Posterior cingulate gyrus (tissue), 11 donors: ENCODE measurements around the gene RIPK1.
"Not testable (repeated sequence)": the region's sequence is repeated elsewhere in the genome, so short reads cannot be mapped to it uniquely, and the experiment has no call there.

Source experiments
- DNase-seq, 10 donors: peaks; one replicate each; pipeline versions ENCODE4 v3.0.0 to v3.0.0-alpha.2; 2020 to 2021; ENCODE audit warnings: mixed read lengths in 3 of 10
- intact Hi-C: fragments of 100-400 bp; cut with DNase I; formaldehyde crosslinking; loops from one replicate; pipeline ENCODE4 v1.15.1; 2023

The RIPK1 gene

DNA sequence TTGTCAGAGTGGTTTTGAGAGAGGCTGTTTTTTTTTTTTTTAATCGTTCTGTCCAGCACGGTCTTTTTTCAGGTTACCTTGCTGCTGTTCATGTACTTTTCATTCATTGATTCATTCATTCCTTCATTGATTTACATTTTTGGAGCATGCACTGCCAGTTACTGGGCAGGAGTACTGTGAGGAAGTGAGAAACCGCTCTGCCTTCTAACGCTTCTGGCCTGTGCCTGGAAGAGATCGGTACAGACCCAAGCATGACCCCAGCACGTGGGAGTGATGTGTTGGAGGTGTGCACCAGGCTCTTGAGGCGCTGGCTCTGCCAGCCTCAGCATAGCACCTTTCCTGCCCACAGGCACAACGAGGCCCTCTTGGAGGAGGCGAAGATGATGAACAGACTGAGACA lies 9.1 kb downstream of the RIPK1 start:
- intact Hi-C loops, result no loop called here
- DNase-seq, result no peak

DNA sequence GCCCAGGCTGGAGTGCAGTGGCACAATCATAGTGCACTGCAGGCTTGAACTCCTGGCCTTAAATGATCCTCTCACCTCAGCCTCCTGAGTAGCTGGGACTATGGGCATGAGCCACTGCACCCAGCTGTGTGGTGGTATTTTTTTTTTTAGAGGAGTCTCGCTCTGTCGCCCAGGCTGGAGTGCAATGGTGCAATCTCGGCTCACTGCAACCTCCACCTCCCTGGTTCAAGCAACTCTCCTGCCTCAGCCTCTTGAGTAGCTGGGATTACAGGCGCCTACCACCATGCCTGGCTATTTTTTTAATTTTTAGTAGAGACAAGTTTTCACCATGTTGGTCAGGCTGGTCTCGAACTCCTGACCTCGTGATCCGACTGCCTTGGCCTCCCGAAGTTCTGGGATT lies 10.7 kb downstream of the RIPK1 start:
- intact Hi-C loops, DNase-seq: not testable (repeated sequence)

DNA sequence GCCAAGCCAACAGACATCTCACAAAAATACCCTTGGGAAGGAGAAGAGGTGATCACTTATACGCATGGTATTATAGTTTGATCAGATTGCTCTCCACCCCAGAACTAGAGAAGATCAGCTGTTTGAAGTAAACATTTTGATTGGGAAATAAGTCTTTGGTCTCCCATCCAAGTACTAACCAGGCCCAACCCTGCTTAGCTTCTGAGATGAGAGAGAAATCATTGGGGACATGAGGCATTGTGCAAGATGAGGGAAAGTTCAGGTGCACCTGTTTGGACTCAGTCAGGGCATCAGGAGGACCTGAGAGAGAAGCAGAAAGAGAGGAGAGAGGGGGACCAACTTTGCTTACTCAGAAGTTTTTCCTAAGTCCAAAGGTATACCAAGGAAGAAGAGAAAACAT lies 11.4 kb downstream of the RIPK1 start:
- no peak for DNase-seq
- intact Hi-C loops, result no loop called here

DNA sequence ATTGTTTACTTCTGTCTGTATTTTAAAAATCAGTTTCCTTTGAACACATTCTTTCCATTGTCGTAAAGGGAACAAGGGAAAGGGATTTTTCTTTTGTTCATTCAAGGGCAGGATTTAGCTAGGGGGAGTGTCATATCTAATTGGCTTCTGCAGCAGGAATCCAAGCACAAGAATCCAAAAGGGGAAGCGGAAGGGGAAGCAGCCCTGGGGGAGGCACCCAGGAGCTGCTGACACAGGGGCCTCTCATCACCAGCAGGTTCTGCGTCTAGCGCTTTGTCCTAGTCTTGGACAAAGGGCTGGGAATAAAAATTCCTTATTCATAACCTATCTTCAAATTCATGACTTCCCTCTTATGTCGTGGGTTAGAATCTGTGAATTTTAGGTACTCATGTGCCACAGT lies 13.7 kb downstream of the RIPK1 start:
- DNase-seq, result no peak
- intact Hi-C loops, result no loop called here

DNA sequence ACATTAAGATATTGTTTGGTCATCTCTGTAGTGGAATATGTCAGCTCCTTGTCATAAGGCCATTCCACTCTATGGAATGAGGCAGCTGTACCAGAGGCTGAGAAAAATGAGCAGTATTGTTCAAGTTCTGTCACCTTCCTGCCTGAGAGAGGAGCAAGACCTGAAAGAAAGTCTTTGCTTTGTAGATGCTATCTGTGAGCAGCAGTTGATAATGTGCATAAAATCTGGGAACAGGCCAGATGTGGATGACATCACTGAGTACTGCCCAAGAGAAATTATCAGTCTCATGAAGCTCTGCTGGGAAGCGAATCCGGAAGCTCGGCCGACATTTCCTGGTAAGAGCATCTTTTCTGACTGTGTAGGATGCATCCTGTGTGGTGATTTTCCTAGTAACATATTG lies 16.8 kb downstream of the RIPK1 start:
- no peak for DNase-seq
- intact Hi-C loops, result no loop called here

DNA sequence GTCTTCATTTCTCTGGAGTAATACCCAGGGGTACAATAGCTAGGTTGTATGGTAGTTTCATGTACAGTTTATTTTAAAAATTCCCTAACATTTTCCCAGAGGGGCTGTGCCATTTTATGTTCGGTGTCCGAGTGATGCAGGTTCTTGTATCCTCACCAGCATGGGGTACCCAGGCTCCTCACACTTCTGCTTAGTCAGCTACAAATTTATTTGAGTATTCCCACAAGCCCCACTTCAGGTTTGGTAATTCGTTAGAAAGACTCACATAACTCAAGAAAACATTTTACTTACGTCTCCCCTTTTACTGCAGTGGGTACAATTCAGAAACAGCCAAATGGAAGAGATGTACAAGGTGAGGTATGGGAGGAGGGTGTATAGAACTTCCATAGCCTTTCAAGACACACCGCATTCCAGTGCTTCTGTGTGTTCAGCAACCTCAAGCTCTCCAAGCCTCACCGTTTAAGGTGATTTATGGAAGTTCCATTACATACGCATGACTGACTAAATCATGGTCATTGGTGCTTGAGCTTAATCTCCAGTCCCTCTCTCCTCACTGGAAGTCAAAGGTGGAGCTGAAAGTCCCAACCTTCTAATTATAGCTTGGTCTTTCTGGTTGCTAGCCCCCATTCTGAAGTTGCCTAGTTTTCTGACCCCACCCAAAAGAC lies 18.1 kb downstream of the RIPK1 start:
- DNase-seq, result no peak
- intact Hi-C loops, result no loop called here

DNA sequence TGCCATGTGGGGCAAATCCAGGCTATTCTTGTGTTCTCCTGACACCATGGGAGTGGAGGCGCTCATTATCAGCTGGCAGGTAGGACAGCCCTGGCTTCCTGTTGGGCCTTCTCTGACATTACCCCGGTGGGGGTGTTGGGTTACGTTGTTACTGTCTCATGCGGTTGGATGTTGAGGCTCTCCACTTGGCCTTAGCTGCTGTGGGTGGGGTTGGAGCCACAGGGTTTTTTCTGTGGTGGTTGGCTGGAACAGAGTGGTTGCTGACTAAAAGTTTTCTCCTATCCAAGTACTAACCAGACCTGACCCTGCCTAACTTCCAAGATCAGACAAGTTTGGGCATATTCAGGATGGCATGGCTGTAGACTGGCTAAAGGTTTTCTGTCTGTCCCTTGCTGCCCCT lies 20.2 kb downstream of the RIPK1 start:
- intact Hi-C loops, result no loop called here
- no peak for DNase-seq

DNA sequence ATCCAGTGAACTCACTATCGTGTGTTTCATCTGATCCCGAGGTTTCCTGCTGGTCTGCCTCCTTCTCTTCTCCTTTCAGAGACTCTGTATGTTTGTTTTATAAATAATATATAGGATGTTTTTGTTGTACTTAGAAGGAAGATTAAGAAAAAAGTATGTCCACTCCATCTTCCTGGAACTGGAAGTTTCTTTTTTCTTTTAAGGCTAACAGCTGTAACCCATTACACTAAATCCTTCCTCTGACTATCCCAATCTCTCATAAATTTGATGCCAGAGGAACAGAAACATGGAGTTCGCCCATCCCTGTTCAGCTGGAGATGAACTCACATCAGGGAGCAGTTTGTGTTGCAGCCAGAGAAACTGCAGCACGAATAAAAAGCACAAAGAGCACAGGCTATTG lies 20.7 kb downstream of the RIPK1 start:
- intact Hi-C loops, result no loop called here
- DNase-seq, result no peak

DNA sequence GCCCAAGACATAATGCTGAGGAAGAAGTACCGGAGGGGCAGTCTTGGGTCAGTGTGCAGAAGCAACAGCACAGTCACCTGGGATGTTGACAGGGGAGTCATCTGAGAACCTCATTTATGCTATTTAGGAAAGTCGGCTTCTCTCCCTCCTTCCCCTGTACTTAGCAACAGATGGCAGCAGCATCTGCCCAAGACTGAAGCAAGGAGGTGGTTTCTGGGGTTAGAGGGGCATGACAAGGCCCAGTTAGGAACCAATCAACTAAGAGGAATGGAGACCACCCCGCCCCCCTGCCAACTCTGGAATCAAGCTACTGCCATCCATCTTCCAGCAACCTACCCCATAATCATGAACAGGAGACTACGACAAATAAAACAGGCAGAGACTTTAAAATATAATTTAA lies 21.7 kb downstream of the RIPK1 start:
- DNase-seq, result no peak
- intact Hi-C loops, result no loop called here

DNA sequence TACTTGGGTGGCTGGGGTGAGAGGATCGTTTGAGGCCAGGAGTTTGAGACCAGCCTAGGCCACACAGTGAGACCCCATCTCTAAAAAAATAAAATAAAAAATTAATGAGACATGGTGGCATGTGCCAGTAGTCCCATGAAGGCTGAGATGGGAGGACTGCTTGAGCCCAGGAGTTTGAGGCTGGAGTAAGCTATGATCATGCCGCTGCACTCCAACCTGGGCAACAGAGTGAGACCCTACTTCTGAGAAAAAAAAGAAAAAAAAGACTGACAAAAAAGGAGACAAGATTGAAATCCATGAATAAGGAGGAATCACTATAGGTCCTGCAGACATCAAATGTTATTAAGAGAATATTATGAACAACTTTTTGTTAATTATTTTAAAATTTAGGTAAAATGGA lies 26.5 kb downstream of the RIPK1 start:
- no peak for DNase-seq
- intact Hi-C loops, result no loop called here

DNA sequence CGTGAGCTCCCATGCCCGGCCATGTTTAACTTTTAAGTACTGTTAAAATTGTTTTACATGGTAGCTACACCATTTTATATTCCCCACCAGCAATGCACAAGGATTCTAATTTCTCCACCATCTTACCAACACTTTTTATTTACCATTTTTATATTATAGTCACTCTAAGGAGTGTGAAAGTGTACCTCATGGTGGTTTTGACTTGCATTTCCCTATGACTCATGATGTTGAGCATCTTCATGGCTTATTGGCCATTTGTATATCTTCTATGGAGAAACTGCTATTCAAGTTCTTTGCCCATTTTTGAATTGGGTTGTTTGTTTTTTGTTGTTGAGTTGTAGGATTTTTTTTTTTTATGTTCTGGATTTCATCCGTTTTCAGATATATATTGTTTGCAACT lies 34.6 kb downstream of the RIPK1 start:
- intact Hi-C loops, result no loop called here
- no peak for DNase-seq

DNA sequence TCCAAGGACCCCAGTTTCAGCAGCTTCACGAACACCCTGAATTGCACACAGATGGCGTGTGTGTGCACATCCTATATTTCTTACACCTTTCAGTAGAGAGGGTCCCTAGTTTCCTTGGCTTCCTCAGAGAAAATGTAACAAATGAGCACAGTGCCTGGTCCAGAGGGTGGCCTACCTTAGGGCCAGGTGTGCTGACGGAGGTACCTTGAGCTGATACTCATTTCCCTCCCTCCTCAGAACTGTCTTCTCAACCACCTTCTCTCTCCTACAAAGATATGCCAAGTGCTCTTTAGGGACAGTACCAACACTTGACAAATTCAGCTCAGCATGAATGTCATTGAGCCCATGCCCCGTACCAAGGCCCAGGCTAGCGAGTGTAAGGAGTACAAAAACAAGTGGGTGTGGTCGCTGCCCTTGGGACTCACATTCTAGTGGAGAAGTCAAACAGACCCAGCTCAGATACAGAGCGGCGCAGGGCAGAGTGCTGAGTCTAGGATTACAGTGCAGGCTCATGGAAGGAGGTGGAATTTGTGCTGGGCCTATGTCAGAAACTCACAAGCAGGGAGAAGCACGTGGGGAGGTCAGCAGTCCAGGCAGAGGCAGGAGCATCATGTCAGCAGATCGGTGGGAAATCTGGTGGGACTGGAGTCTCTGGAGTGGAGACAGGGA lies 40.6 kb downstream of the RIPK1 start:
- DNase-seq, result no peak
- intact Hi-C loops, result no loop called here

DNA sequence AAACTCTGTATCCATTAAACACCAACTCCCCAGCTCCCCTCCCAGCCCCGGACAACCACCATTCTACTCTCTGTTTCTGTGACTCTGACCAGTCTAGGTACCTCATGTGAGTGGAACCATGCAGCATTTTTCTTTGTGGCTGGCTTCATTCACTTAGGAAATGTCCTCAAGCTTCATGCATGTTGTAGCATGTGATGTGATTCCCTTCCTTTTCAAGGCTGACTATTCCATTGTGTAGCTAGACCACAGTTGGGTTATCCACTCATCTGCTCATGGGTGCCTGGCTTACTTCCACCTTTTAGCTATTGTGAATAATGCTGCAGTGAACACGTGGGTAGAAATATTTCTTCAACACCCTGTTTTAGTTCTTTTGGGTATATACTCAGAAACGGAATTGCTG lies 41.5 kb downstream of the RIPK1 start:
- no peak for DNase-seq
- intact Hi-C loops, result no loop called here

DNA sequence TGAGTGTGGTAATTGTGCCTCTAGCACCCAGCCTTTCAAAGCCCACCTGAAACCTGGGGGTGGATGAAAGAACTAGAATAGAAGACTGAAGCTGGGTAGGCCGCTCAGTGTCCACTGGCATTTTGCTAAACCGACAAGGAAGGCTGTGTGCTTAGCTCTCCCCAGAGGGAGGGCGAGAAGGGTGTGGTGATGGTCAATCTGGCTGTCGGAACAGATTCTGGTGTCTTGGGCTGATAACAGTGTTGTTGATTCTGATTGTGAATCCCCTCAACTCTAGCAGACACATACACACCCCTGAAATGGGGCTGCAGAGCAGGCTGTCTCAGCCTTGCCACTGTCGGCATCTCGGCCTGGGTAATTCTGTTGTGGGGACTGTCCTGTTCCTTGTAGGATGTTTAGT lies 46.1 kb downstream of the RIPK1 start:
- DNase-seq, result no peak
- intact Hi-C loops, result no loop called here

DNA sequence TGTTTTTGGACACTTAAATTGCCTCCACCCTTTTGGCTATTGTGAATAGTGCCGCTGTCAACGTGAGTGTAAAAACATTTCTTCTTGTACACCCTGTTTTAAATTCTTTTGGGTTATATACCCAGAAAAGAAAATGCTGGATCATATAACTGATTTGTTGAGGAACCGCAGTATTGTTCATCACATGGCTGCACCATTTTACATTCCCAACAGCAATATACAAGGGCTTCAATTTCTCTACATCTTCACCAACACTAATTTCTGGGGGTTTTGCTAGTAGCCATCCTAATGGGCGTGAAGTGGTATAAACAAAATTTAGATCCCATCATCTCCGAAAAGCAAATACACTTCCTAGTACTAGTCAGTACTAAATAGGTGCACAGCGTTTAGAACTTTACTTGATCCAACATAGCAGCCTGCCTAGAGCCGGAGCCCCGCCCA lies 49.6 kb downstream of the RIPK1 start:
- no peak for DNase-seq
- intact Hi-C loops, result loop anchor here (2.0 kb wide), 1 partner anchor 49 kb away; the partner anchor contains the start of gene RIPK1

DNA sequence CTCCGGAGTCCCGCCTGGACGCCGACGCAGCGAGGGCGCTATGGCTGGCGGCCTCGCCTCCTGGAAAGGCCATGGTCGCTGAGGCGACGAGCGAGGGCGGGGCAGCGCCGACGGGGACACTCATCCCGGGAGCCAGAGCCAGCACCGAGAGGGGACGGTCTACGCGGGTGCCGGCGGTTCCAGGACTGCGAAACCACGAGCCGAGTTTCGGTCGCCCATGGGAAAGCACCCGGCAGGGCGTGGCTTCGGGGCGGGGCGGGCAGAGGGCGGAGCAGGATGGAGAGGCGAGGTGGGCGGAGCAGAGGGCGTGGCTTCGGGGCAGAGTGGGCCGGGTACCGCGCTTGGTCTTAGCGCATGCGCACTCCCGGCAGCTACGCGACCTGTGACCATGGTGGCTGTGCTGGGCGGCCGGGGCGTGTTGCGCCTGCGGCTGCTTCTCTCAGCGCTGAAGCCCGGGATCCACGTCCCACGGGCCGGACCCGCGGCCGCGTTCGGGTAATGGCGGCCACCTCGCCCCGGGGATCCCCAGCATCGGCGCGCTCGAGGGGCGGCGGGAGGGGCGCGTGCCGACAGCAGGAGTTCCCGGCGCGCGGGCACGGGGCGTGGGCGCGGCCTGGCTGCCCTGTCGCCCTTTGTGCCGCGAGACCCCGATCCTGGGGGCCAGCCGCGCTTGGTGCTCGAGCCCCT lies 50.2 kb downstream of the RIPK1 start, which contains the start of gene BPHL:
Gene BPHL, plus strand, starts transcription at position 359 of the 687 bp plus-strand sequence. Its CDS starts 30 bp downstream, at position 389.
- intact Hi-C loops, result no loop called here

DNA sequence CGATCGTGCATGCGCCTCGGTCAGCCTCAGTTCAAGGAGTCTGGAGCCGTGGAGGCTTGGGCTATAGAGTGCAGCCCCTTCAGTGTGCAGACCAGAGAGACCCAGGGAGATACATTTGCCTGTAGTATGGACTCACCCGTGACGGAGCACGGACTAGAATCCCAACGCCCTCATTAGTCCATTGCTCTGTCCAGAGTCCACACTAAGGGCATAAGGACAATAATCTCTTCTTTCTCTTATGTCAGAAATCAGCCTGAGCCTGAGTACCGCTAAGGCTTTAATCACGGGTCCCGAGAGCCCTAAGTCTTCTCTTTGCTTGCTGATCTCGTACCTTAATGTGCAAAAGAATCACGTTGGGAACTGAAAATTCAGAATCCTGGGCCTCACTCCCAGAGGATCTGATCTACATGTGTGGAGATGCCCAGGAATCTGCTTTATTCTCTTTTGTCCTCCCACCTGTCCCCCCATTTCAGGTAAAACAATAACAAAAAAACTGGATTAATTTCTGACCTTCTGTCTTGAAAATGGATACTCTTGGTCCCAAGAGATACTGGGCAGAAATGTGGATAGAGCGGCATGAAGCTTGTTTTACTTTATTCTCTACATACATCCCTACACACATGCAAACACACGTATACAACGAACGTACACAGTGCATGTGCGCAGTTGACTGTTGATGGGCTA lies 50.9 kb downstream of the RIPK1 start:
- DNase-seq, result peak in 1 of 10 donors; percentile 33
- intact Hi-C loops, result no loop called here

More for the DNA sequence above, 50.2 kb downstream of the RIPK1 start, which contains the start of gene BPHL:
- peak; percentile 96 to 100 (median 98) for DNase-seq

DNA sequence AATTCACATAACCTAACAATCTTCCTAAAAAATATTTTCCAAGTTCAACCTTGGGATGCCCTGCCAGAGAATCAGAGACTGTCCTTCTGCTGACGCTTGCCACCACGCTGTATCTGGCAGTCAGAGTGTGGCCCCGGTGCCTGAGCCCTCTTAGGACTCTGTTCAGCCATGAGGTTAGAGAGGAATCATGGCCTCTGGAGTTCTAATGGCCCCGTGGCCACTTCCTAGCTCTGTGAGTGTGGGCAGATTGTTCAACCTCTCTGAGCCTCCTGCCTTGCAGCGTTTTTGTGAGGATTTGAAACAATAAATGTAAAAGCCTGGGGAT lies 52.4 kb downstream of the RIPK1 start:
- intact Hi-C loops, result no loop called here
- no peak for DNase-seq

DNA sequence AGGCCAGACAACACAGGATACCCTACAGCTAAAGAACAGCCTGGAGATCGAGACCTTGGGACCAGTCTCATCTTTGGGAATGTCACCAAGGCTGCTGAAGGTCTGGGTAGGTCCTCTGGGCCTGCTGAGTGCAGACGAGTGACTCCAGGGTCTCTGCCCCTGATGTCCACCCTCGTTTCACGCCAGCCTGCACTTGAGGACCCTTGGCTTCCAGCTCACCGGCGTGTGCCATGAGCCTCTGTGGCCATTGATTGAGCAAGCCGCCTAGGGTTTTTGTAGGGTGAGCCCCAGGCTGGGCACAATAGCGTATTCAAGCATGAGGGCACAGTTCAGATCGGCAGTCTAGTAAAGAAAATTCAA lies 54.5 kb downstream of the RIPK1 start:
- no peak for DNase-seq
- intact Hi-C loops, result no loop called here

DNA sequence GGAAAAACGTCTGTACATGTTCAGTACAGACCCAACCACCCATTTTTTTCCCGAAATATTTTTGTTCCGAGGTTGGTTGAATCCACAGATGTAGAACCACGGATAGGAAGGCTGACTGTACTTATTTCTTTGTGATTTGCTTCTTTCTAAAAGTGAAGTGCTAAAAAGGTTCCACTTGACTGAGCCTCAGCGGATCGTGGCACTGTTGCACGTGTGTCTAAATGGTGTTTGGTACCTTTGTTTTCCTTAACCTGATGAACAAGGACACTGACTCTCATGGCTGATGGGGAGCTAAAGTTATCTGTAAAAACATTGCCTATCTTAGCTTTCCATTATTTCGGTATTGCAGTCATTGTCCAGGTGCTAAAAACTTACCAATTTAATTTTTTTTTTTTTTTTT lies 56.4 kb downstream of the RIPK1 start:
- DNase-seq, result no peak
- intact Hi-C loops, result loop anchor here (2.0 to 5.0 kb wide), 2 partner anchors 126 to 608 kb away; no protein-coding TSS in a partner anchor

DNA sequence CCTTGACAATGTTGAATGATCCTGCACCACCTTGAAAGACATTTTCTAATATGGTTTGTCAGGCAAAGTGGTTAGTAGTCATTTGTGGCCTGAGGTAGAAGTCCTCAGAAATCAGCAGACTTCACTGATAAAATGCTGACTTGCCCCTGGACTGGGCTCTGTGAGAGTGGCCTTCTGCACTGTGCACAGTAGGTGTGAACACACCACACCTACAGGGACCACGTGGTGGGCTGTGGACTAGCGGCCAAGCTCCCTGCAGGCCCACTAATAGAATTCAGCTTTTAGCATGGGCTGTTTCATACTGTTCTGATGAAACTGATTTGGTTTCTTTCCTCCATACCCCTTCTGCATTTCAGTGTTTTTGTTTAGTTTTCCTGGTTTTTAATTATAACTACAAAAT lies 57.5 kb downstream of the RIPK1 start:
- no peak for DNase-seq
- intact Hi-C loops, result loop anchor here (2.0 to 5.0 kb wide), 2 partner anchors 125 to 606 kb away; no protein-coding TSS in a partner anchor
